ENCODE data around the gene SELENON.

GRCh38 chr1:25765923-25766589 lies 33.9 kb upstream of the SELENON start:
- TF ChIP-seq CTCF (IDR thresholded peaks at IDR 0.05) (no peak), POLR2A (IDR thresholded peaks at IDR 0.05) (no peak)
